ENCODE results near the gene C6orf62.

DNA sequence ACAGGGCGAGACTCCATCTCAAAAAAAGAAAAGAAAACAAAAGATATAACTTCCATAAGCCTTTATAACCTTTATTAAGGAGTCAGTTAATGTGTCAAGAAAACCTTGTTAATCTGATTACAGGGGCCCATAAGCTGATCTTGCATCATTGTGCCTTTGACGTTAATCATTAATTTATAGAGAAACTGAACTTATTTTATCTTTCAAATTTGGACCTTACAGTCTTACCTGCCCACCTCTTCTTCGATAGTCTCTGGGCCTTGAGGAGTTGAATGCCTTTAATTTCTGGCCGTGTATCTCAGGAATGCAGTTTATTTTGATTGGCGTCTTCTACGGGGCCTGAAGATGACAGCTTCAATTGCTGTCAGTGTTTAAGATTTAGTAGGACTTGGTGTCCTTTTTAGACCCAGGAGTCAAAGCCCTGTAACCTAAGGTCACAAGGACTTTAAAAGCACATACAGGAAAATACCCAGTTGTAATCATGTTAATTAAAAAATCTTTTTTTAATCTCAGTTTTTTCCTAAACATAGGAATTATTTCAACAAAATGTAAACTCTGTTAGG is 46.3 kb downstream of the C6orf62 start:
- no peak for TF ChIP-seq CSRNP3 (CRISPR knock-in tag; IDR thresholded peaks at IDR 0.05)
- no peak for TF ChIP-seq POU6F1 (CRISPR knock-in tag; IDR thresholded peaks at IDR 0.05; ENCODE audit: borderline replicate concordance, low read depth)
- no peak for TF ChIP-seq PATZ1 (CRISPR knock-in tag; IDR thresholded peaks at IDR 0.05; ENCODE audit: borderline replicate concordance)
- TF ChIP-seq ZNF70 (CRISPR knock-in tag; IDR thresholded peaks at IDR 0.05): no peak
- no peak for TF ChIP-seq CREB5 (CRISPR knock-in tag; IDR thresholded peaks at IDR 0.05; ENCODE audit: low read depth)

Measured in SK-N-SH treated with all-trans-retinoic acid at 6 μM for 48 hours (cell line).